H1 (cell line): Measurements from ENCODE around the gene CBX4. TPM values are rescaled to one million over a fixed set of nuclear protein-coding genes. Genes with fewer than 3 reads are reported as not detected.

Experiments
- EP300 ChIP-seq, 2 experiments: IDR thresholded peaks; 1 replicate in 1 of 2; 2 replicates in 1 of 2; pipeline ENCODE4 v1.6.1; 2011 to 2012; ENCODE audit warnings: low read depth in 2 of 2, low read length in 2 of 2, mild to moderate bottlenecking in 2 of 2, borderline replicate concordance in 1 of 2, inconsistent platforms in 1 of 2, moderate library complexity in 1 of 2
- HDAC2 ChIP-seq, 2 experiments: fragments of 300-600 bp in 1 of 2; sonication (generic) in 1 of 2; IDR thresholded peaks; 2 replicates each; pipeline ENCODE4 v1.6.1; 2011 to 2012; ENCODE audit warnings: low read depth in 2 of 2, low read length in 2 of 2, mild to moderate bottlenecking in 2 of 2, moderate library complexity in 2 of 2, borderline replicate concordance in 1 of 2, inconsistent platforms in 1 of 2
- JUND ChIP-seq: IDR thresholded peaks from 2 replicates; pipeline ENCODE4 v1.6.1; 2011; ENCODE audit warnings: mild to moderate bottlenecking, improper control_type of control experiment, low read length
- KDM1A ChIP-seq: fragments of 200-600, 300-600 bp; sonication (generic); IDR thresholded peaks from 2 replicates; pipeline ENCODE4 v1.7.1; 2016; ENCODE audit warnings: mild to moderate bottlenecking, low read length, borderline replicate concordance
- KDM4A ChIP-seq: IDR thresholded peaks from one replicate; pipeline ENCODE4 v1.7.1; 2012; ENCODE audit warnings: low read depth, mild to moderate bottlenecking, moderate library complexity, low read length, inconsistent platforms; ENCODE audit not compliant: severe bottlenecking
- RBBP5 ChIP-seq: IDR thresholded peaks from 2 replicates; pipeline ENCODE4 v1.7.1; 2012; ENCODE audit warnings: low read depth, mild to moderate bottlenecking, inconsistent platforms, low read length, moderate library complexity, borderline replicate concordance
- SIN3A ChIP-seq, 2 experiments: IDR thresholded peaks in 1 of 2; conservative IDR thresholded peaks in 1 of 2; 2 replicates each; pipeline ENCODE4 v1.6.1; 2011 to 2012; ENCODE audit warnings: low read length in 2 of 2, improper control_type of control experiment in 1 of 2, low read depth in 1 of 2, mild to moderate bottlenecking in 1 of 2
- SRF ChIP-seq: IDR thresholded peaks from 2 replicates; pipeline ENCODE4 v1.6.1; 2011; ENCODE audit warnings: mild to moderate bottlenecking, low read depth, low read length, moderate library complexity
- TCF12 ChIP-seq: IDR thresholded peaks from 2 replicates; pipeline ENCODE4 v1.6.1; 2011; ENCODE audit warnings: low read depth, mild to moderate bottlenecking, low read length
- polyA plus RNA-seq, 7 experiments: library from polyadenylated mRNA; depleted of rRNA in 3 of 7; stranded (reverse) in 5 of 7; unstranded in 2 of 7; fragments of >200 nt in 5 of 7; fragments of 200-250 nt in 2 of 7; gene quantifications; 1 replicate in 5 of 7; 2 replicates in 1 of 7; 4 replicates in 1 of 7; pipeline versions ENCODE4 v1.2.1 to v1.2.3, GENCODE V29; 2011 to 2013; ENCODE audit warnings: missing spikeins in 2 of 7, mixed read lengths in 2 of 7
- total RNA-seq: library from RNA; stranded (reverse); fragmentation: NEBNext Ultra II Directional; extraction: Animal tissue kit (Norgen Biotek cat#: 25700); gene quantifications from 2 replicates; pipeline ENCODE4 v1.2.1, GENCODE V29; 2021

Gene CBX4
- total and polyA plus RNA-seq, 2 of the 8 experiments (the other 6 are each of a cell fraction or from before 2014, with no cell fraction given), result 1.8 to 4.0 TPM

- 0 out of 4 replicates have a peak, but pooled peaks of 1 of the 2 experiments have one; percentile 61 for TF ChIP-seq HDAC2 (IDR thresholded peaks at IDR 0.05; ENCODE audit: borderline replicate concordance in 1 of 2, low read depth in 2 of 2, low read length in 2 of 2)
- 0 out of 2 replicates have a peak, but pooled peaks have one; percentile 50 for TF ChIP-seq JUND
- TF ChIP-seq SIN3A (conservative IDR thresholded peaks at IDR 0.05 in 1 of 2, IDR thresholded peaks at IDR 0.05 in 1 of 2; ENCODE audit: low read depth in 1 of 2, low read length in 2 of 2), result 0 out of 4 replicates have a peak, but pooled peaks of 1 of the 2 experiments have one; percentile 45
- no peak for TF ChIP-seq RBBP5
- TF ChIP-seq TCF12, result peak; percentile 55; the same call in 1 of the 2 replicates
- TF ChIP-seq KDM1A, result peak; percentile 58; the same call in 1 of the 2 replicates
- peak; percentile 82 for TF ChIP-seq SRF
- TF ChIP-seq KDM4A, result peak; percentile 79
- peak in 1 of 2 experiments; percentile 89; a peak in 1 of 3 replicates for TF ChIP-seq EP300 (IDR thresholded peaks at IDR 0.05; ENCODE audit: borderline replicate concordance in 1 of 2, low read depth in 2 of 2, low read length in 2 of 2)
Measured at GRCh38 chr17:79800325-79801155, 38.7 kb downstream of the CBX4 start (continued).
